Fibroblast of mammary gland (primary cell): ENCODE results near the gene SCUBE1.

Experiments used
- DNase-seq: peaks from one replicate; pipeline ENCODE4 v3.0.0-alpha.2; 2010; ENCODE audit warnings: low read depth
- H3K4me3 ChIP-seq: 2 replicates; pipeline ENCODE4 v1.5.1; 2011; ENCODE audit warnings: low read depth, mild to moderate bottlenecking, low read length, moderate library complexity; ENCODE audit not compliant: control insufficient read depth
- TF ChIP-seq, protein P1 (sequence below): conservative IDR thresholded peaks from 2 replicates; pipeline ENCODE4 v1.5.1; 2011; ENCODE audit warnings: low read depth, low read length, inconsistent platforms; ENCODE audit not compliant: control insufficient read depth, insufficient read depth

The SCUBE1 gene

GRCh38 chr22:43338766-43339345, 4.3 kb downstream of the SCUBE1 start:
- no peak overlapping the region for H3K4me3 ChIP-seq
- TF ChIP-seq, protein P1, sequence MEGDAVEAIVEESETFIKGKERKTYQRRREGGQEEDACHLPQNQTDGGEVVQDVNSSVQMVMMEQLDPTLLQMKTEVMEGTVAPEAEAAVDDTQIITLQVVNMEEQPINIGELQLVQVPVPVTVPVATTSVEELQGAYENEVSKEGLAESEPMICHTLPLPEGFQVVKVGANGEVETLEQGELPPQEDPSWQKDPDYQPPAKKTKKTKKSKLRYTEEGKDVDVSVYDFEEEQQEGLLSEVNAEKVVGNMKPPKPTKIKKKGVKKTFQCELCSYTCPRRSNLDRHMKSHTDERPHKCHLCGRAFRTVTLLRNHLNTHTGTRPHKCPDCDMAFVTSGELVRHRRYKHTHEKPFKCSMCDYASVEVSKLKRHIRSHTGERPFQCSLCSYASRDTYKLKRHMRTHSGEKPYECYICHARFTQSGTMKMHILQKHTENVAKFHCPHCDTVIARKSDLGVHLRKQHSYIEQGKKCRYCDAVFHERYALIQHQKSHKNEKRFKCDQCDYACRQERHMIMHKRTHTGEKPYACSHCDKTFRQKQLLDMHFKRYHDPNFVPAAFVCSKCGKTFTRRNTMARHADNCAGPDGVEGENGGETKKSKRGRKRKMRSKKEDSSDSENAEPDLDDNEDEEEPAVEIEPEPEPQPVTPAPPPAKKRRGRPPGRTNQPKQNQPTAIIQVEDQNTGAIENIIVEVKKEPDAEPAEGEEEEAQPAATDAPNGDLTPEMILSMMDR = no peak
- DNase-seq = no peak

DNA sequence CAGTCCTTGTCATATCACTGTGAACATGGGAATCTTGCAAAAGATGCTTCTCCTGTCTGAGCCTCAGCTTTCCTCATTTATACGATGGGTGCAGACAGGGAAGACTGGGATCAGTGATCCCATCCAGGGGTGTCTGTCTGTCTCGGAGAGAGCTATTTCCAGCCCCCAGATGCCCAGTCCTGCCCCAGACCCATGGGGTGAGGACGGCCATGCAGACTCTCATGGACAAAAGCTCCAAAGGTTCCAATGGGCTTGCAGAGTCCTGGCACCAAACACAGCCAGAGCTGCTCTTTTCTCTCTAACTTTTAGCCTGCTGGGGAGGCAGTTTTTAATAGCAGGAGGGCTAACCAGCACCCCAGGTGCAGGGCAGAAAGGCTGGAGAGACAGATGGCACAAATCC, 5.2 kb downstream of the SCUBE1 start:
- TF ChIP-seq, protein P1 = no peak
- H3K4me3 ChIP-seq = no peak overlapping the region
- DNase-seq = no peak

DNA sequence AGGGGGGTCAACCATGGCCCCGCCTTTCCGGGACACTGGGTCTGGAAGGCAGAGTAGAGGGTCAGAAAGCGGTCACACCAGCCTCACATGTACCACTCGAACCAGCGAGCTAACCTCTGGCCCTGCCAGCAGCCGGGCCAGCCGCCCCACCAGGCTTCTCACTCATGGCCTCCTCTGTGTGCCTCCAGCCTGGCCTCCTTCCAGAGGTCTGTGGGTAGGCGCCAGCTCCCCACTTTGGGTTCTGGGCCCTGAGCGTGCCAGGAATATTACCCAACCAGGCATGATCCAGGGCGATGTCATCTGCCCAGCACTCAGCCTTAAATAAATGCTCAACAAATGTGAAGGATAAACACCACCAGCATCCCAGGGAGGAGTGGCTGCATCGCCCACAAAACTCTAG, 5.8 kb downstream of the SCUBE1 start:
- TF ChIP-seq, protein P1 = no peak
- H3K4me3 ChIP-seq = no peak overlapping the region
- DNase-seq = no peak

- TF ChIP-seq, protein P1 = no peak
- no peak for DNase-seq
- no peak overlapping the region for H3K4me3 ChIP-seq
Measured at GRCh38 chr22:43334378-43334777, 8.8 kb downstream of the SCUBE1 start.

GRCh38 chr22:43333978-43334377, 9.2 kb downstream of the SCUBE1 start:
- no peak overlapping the region for H3K4me3 ChIP-seq
- no peak for DNase-seq
- TF ChIP-seq, protein P1 = no peak

DNA sequence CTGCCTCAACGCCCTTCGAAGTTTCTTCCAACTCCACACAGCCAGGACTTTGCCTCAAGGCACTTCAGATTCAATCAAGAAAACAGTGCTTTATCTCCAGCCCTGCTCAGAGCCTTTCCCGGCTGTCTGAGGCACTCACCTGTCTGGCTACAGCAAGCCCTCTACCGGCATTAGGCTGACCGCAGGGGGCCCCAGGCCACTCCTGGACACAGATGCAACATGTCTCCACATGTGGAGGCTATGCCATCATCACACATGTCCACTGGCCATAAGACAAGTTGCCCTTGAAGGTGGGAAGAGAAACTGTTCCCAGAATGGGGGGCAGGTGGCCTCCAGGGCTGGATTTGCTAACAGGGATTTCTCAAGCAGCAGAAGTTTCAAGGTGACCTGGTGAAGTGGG, 10.0 kb downstream of the SCUBE1 start:
- TF ChIP-seq, protein P1 = no peak
- no peak overlapping the region for H3K4me3 ChIP-seq
- no peak for DNase-seq

- TF ChIP-seq, protein P1 = no peak
- H3K4me3 ChIP-seq = no peak overlapping the region
- DNase-seq = no peak
Measured at GRCh38 chr22:43331698-43332097, 11.5 kb downstream of the SCUBE1 start.
